Mammary epithelial cell (primary cell): ENCODE results near the gene RAB11FIP4.

Experiments
- CTCF ChIP-seq, 2 donors: IDR thresholded peaks in 1 of 2; conservative IDR thresholded peaks in 1 of 2; 2 replicates each; pipeline ENCODE4 v1.5.1; 2011 to 2012; ENCODE audit warnings: inconsistent platforms in 2 of 2, low read length in 2 of 2, mild to moderate bottlenecking in 2 of 2, control low read depth in 1 of 2, low read depth in 1 of 2; ENCODE audit not compliant: insufficient read depth in 1 of 2; ENCODE audit errors: extremely low read depth in 1 of 2
- EZH2 ChIP-seq: IDR thresholded peaks from 2 replicates; pipeline ENCODE4 v1.6.1; 2012; ENCODE audit warnings: low read length, inconsistent platforms, borderline replicate concordance

- no peak for TF ChIP-seq CTCF (conservative IDR thresholded peaks at IDR 0.05 in 1 of 2, IDR thresholded peaks at IDR 0.05 in 1 of 2; ENCODE audit: extremely low read depth in 1 of 2, insufficient read depth in 1 of 2, low read depth in 1 of 2, low read length in 2 of 2)
- no peak for TF ChIP-seq EZH2
Observed at GRCh38 chr17:31428111-31428510, 36.6 kb downstream of the RAB11FIP4 start.
